K562 (cell line): Measurements from ENCODE around the gene TBC1D17. TPM values are rescaled to one million over a fixed set of nuclear protein-coding genes. Genes with fewer than 3 reads are reported as not detected.

Experiments
- CUX1 ChIP-seq: fragments of 200-800 bp; sonication (Bioruptor generic); IDR thresholded peaks from 2 replicates; pipeline ENCODE4 v1.6.1; 2016; ENCODE audit warnings: missing genetic modification characterization, missing compliant biosample characterization
- DEAF1 ChIP-seq: fragments of 450-650 bp; formaldehyde crosslinking; IDR thresholded peaks from 2 replicates; pipeline ENCODE4 v1.4.0; 2020; ENCODE audit warnings: mild to moderate bottlenecking, moderate library complexity
- ETV6 ChIP-seq, 3 experiments: fragments of 150-350 bp in 1 of 3; sonication (generic) in 1 of 3; formaldehyde crosslinking in 1 of 3; IDR thresholded peaks; 2 replicates each; pipeline versions ENCODE4 v1.6.1 to v1.8.0; 2014 to 2022; ENCODE audit warnings: borderline replicate concordance in 2 of 3, low read depth in 2 of 3, antibody characterized with exemption in 1 of 3, low read length in 1 of 3, mild to moderate bottlenecking in 1 of 3, missing genetic modification reagents in 1 of 3
- GABPB1 ChIP-seq: sonication (generic); formaldehyde crosslinking; IDR thresholded peaks from 2 replicates; pipeline ENCODE4 v1.8.0; 2022; ENCODE audit warnings: mild to moderate bottlenecking, missing genetic modification reagents
- MLX ChIP-seq, 2 experiments: fragments of 450-650 bp in 1 of 2; sonication (generic) in 1 of 2; formaldehyde crosslinking; conservative IDR thresholded peaks; 2 replicates each; pipeline versions ENCODE4 v1.4.0 to v1.8.1; 2020 to 2022; ENCODE audit warnings: mild to moderate bottlenecking in 1 of 2, missing genetic modification reagents in 1 of 2
- TBL1XR1 ChIP-seq, 2 experiments: IDR thresholded peaks; 2 replicates each; pipeline ENCODE4 v1.6.1; 2012; ENCODE audit warnings: improper control_type of control experiment in 2 of 2, low read length in 2 of 2, mild to moderate bottlenecking in 1 of 2
- ZNF324 ChIP-seq: fragments of 250-450 bp; sonication (Bioruptor Pico); IDR thresholded peaks from 2 replicates; pipeline ENCODE4 v1.4.0; 2020; ENCODE audit warnings: mild to moderate bottlenecking
- polyA plus RNA-seq, 8 experiments: library from polyadenylated mRNA; depleted of rRNA in 4 of 8; stranded (reverse) in 5 of 8; unstranded in 3 of 8; fragments of >200 nt; fragmentation: Nextera tagmentation in 2 of 8; fragmentation: Illumina TruSeq in 1 of 8; extraction: Ambion mirVana in 2 of 8; extraction: Trizol in 1 of 8; gene quantifications; 2 replicates each; pipeline versions ENCODE4 v1.2.1 to v1.2.3, GENCODE V29; 2011 to 2014; ENCODE audit warnings: inconsistent platforms in 1 of 8, missing spikeins in 1 of 8
- total RNA-seq, 7 experiments: library from RNA; depleted of rRNA in 6 of 7; stranded (reverse); fragments of >200 nt in 6 of 7; fragmentation: Illumina TruSeq in 2 of 7; extraction: Trizol in 2 of 7; gene quantifications; 2 replicates each; pipeline versions ENCODE4 v1.2.1 to v1.2.3, GENCODE V29; 2011 to 2021; ENCODE audit warnings: low replicate concordance in 1 of 7

The TBC1D17 gene
- total and polyA plus RNA-seq, 9 of the 15 experiments (the other 6 are each of a cell fraction or from before 2014, with no cell fraction given) = 0.42 to 16.0 (median 3.8) TPM

DNA sequence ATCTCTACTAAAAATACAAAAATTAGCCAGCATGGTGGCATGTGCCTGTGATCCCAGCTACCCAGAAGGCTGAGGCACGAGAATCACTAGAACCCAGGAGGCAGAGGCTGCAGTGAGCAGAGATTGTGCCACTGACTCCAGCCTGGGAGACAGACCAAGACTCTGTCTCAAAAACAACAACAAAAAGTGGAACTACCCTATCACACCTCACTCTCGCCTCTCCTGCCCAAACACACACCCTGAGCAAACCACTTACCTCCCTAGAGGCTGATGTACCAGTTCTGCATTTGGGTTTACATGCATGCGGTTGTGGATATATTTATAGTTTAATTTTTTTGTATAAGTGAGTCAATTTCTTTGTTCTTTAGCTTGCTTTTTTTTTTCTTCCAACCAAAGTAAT is 34.2 kb upstream of the TBC1D17 start (continued):
- TF ChIP-seq CUX1 (CRISPR knock-in tag) (no peak), MLX (CRISPR knock-in tag; conservative IDR thresholded peaks at IDR 0.05) (no peak), ZNF324 (CRISPR knock-in tag) (no peak), GABPB1 (CRISPR knock-in tag) (no peak), DEAF1 (no peak), ETV6 (IDR thresholded peaks at IDR 0.05; ENCODE audit: borderline replicate concordance in 1 of 2, low read depth in 2 of 2, low read length in 1 of 2) (no peak), ETV6 (CRISPR knock-in tag; IDR thresholded peaks at IDR 0.05; ENCODE audit: borderline replicate concordance) (no peak), TBL1XR1 (IDR thresholded peaks at IDR 0.05; ENCODE audit: low read length in 2 of 2) (no peak)
